GM21825 (cell line): ENCODE results near the gene AFDN.

ENCODE experiments used
- ATAC-seq: cut with Tn5 transposase; IDR thresholded peaks from one replicate; pipeline ENCODE4 v1.9.1; 2021; ENCODE audit warnings: mild to moderate bottlenecking, moderate library complexity; ENCODE audit not compliant: unreplicated experiment

Gene AFDN, protein sequence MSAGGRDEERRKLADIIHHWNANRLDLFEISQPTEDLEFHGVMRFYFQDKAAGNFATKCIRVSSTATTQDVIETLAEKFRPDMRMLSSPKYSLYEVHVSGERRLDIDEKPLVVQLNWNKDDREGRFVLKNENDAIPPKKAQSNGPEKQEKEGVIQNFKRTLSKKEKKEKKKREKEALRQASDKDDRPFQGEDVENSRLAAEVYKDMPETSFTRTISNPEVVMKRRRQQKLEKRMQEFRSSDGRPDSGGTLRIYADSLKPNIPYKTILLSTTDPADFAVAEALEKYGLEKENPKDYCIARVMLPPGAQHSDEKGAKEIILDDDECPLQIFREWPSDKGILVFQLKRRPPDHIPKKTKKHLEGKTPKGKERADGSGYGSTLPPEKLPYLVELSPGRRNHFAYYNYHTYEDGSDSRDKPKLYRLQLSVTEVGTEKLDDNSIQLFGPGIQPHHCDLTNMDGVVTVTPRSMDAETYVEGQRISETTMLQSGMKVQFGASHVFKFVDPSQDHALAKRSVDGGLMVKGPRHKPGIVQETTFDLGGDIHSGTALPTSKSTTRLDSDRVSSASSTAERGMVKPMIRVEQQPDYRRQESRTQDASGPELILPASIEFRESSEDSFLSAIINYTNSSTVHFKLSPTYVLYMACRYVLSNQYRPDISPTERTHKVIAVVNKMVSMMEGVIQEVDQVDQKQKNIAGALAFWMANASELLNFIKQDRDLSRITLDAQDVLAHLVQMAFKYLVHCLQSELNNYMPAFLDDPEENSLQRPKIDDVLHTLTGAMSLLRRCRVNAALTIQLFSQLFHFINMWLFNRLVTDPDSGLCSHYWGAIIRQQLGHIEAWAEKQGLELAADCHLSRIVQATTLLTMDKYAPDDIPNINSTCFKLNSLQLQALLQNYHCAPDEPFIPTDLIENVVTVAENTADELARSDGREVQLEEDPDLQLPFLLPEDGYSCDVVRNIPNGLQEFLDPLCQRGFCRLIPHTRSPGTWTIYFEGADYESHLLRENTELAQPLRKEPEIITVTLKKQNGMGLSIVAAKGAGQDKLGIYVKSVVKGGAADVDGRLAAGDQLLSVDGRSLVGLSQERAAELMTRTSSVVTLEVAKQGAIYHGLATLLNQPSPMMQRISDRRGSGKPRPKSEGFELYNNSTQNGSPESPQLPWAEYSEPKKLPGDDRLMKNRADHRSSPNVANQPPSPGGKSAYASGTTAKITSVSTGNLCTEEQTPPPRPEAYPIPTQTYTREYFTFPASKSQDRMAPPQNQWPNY (N-terminal part only)

DNA sequence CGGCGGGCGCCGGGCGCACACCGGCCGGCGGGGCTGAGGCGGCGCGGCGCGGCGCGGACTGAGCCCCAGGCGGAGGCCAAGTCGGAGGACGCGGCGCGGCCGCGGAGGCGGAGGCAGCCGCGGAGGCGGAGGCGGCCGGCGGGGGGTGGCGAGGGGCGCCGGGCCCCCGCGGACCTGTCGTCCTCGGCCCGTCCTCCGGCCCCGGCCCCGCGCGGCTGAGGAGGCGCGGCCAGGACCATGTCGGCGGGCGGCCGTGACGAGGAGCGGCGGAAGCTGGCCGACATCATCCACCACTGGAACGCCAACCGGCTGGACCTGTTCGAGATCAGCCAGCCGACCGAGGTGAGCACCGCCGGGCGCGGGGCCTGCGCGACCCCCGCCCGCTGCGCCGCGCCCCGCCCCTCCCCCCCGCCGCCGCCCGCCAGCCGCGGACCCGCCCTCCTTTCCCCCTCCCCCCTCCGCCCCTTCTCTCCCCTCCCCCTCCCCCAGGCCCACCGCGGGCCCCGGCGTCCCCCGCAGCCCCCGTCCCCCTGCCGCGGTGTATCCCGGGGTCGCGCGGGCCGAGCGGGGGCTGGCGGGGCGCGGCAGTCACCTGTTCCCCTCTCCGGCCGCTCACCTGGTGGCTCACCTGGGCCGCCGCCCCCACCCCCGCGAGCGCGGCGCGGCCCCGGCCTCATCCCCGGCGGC lies at the start of gene AFDN:
Gene AFDN, plus strand, starts transcription at position 16 of the 687 bp plus-strand sequence. Its CDS starts 222 bp downstream, at position 238.
- peak; percentile 20 for ATAC-seq

DNA sequence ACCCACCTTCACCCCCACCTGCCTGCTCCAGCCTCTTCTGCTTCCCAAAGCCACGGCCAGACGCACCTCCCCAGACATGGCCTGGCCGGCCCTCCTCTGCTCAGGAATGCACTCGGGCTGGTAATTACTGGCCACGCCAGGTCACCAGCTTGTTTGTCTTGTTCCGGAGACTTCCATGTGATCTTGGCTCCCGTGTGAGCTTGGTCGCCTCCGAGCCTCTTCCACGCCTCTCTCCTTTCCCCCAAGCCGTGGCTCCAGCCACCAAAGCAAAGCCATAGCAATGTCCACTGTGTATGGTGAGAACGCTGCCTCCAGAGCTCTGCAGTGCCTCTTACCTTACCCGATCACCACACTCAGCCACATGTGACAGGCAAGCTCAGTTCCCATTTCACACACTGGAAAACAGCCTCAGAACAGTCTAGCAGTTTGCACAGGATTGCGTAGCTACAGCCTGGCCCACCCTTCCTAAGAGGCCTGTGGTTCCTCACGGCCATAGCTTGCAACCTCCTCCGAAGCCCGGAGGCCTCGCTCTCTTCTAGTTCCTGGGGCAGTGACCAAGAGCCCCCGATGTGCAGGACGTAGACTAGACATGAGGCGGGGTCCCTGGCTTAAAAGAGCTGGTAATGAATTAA lies 48.1 kb upstream of the AFDN start:
- ATAC-seq = no peak

DNA sequence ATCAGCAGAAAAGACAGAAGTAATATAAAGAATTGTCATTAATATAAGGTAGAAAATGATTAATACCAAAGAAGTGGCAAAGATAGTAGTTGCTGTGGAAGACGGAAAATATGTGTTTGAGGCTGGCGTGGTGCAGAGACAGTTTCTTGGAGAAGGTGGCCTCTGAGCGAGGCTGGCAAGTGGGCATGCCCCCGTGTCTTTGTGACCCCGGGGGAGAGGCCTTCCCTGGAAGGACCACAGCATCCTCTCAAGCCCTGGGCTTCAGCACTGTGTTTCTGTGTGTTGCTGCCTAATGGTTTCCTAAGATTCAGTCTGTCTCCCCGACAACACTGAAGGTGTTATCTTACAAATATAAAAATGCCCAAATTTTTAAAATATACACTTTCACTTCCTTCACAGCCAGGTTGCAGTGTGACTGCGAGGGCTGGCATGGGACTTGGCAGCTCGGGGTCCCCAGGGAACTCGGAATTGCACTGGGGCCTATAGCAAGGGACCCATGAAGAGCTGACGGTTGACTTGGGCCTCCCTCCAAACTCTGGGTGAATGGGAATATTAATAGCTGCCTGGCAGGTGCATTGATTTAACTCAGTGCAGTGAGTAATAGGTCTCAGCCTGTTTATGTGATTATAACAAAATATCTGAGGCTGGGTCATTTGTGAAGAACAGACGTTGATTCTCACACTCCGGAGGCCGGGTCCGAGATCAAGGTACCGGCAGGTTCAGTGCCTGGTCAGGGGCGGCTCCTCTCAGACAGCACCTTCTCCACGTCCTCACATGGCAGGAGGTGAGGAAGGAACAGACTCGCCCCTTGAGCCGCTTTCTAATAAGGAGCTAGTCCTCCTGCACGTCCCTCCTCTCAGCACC lies 47.4 kb upstream of the AFDN start:
- no peak for ATAC-seq

DNA sequence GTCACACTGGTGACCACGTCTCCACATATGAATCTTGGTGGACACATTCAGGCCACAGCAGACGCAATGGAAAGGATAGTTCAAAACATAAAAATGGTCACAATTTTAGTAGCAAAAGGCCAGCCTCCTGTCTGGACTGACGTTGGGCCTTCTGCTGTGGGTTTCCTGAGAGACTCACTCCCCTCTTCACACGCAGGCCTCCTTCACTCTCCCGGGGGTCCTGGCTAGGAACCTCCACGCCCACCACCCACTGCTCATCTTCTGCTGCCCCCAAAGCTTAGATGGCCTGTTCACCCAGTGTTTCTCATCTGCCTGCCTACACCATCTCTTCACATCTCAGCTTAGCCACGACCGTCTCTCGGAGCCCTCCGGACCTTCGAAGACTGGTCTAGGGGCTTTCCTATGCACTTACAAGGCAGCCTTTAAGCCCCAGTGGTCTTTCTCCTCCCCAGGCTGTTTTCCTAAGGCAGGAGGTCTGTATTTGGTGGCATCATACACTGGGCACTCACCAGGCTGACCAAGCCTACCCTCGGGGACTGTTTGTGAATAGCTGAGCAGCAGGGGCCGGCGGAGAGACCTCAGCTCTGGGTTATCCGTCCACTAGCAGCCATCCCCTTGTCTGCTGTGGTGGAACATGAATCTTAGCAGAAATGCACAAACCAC lies 46.6 kb upstream of the AFDN start:
- ATAC-seq = no peak

DNA sequence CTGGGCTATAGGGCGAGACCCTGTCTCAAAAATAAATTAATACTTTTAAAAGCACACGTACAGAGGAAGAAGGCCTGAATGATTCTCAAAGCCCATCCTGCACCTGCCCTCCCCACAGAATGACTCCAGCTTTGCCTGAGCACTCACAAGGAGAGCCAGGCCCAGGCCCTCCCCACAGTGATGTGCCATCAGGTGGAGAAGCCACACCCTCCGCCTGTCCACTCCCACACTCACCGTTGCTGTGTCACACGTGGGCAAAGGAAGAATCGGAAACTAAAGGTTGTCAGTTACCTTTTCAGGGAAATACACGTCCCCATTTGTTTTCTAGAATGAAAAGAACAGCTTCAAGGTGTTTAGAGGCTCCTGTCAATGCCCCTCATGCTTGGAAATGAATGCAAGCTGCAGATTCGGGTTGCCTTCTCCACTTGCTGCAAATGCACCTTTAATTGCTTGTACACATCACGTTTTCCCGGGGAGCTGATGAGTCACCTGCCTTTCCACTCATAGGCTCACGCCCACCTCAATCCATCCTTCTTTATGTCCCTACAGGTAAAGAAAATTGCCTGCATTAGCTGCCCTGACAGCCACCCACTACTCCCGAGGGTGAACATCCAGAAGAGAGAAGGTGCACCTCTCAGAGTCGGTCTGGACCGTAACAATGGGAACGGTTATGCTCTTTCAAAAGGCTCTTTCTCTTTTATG lies 45.5 kb upstream of the AFDN start:
- ATAC-seq = no peak

DNA sequence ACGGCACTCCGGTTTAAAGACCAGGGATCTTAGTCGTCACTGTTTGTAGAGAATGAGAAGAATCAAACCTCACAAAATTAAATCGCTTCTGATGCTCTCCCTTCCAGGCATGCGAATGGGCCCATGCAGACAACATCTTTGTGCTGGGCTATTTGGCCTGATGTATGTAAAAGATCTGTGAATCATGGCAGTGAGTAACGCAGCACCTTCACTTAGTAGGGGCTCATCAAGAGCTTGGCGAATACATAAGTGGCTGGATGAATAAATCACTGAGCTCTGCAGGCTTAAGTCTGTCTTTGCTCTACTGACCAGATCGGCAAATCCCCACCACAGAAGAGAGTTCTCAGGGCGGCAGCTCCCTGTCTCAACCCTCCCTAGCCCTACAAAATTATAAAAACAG lies 44.8 kb upstream of the AFDN start:
- ATAC-seq = no peak

DNA sequence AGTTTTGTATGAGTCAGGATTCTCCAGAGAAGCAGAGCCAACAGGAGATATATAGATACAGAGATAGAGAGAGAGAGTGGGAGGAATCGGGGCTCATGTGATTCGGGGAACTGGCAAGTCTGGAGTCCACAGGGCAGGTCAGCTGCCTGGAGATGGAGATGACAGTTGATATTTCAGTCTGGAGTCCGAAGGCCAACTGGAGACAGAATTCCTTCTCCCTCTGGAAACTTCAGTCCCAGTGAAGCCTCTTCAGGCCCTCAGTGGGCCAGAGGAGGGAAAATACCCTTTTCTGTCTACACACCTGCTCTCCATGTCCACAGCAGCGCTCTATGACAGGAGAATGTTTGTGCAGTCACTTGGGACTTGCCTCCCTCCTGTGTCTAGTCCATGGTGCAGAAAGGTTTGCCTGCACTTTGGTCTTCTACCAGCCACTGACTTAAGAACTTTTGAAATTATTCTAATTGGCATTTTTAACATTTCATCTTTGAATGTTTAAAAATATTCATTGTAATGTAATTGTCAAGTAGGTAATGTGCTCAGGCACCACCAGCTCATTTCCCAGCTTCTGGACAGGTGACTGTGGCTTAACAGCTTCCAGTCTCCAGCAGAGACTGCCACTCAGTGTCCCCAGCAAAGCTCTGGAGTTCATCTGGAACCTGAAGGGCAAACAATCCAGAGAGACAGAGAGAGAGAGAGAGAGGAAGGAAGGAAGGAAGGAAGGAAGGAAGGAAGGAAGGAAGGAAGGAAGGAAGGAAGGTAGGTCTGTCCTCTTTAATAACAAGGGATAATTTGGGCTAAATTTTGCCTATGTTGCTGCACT lies 43.8 kb upstream of the AFDN start:
- no peak for ATAC-seq

DNA sequence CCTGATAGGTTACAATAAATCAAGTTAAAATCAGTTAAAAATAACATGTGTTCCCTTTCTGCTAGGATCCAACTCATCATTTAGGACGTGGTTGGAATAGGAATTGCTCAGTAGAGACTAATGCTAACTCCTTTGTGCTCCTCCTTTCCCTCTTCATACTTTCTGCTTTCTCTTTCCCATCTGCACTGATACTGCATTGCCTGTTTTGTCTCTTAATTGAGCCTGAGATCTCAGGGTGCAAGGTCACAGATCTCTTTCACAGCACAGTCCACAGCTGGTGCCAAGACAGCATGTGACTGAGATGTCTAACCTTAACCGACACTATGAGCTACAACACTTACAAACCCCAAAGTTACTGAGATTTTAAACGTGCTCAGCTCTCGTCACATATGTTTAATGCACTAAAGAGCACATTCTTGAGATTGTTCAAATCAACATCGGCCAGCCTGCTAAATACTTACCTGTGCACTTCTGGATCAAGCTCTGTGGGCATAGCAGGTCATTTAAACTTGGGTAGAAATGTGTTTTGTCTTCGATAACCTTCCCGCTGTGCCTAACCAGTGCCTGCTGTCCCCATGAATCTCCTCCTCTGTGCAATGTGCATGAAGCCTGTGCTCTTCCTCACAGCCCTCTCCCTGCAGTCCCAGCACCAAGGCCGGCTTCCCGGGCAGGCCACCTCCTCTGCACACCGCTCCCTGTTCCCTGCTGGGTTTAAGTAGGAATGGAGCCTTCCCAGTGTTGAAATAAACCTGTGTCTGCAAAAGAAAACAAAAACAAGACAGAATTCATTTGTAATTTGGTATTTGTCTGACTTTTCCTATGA lies 39.6 kb upstream of the AFDN start:
- ATAC-seq = no peak

DNA sequence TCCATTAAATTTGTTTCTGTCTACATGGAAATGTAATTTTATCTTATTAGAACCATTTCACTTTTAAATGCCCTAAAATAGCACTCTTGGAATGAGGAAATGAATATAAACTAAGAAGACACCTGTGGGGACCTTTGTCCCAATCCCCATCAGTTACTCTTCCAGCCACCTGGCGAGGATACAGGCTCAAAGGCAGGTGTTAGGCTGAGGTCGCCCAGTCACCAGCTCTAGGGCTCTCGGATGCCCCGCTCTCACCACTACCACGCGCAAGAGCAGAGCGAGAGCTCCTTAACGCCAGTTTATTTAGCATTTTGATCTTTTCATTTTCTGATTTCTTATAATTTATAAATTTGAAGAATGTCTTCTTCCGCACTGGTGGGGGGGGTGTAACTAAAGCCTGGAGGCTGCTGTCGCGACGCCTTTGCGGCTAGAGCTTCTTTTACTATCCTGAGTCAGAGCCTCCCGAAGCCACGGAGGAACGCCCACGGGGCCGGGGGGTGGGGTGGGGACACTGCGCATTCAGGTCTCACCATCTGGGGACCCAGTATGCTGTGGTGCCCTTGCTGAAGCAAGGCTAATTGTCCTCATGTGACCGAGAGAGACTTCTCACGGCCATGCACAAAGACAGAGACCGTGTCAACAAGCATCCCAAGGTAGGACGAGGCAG lies 38.7 kb upstream of the AFDN start:
- ATAC-seq = no peak

DNA sequence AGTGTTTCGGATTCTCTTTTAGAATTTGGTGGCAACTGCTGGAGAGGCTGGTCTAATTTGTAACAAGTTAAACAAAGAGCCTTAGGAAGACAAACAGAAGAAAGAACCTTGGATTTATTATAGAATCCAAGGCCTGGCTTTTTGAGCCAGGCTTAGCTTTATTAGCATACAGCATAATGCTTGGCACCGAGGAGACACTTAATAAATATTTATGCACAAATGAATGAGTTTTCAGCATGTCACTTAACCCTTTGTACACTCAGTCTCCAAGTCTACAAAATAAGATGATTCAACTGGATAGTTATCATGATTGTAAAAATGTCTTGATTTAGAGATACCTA lies 38.2 kb upstream of the AFDN start:
- ATAC-seq = no peak

DNA sequence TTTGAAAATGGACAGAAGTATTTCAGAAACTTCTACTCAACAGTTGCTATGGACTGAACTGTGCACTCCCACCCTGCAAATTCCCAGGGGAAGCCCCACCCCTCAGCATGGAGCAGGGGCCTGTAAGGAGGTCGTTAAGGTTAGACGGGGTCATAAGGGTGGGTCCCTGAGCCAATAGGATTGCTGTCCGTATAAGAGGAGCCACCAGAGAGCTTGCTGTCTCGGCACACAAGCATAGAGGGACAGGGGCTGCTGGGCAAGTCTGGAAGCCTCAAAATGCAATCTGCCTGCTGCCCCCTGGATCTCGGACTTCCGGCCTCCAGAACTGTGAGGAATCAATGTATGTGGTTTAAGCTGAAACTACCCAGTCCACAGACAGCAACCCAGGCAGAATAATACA lies 37.4 kb upstream of the AFDN start:
- ATAC-seq = no peak

DNA sequence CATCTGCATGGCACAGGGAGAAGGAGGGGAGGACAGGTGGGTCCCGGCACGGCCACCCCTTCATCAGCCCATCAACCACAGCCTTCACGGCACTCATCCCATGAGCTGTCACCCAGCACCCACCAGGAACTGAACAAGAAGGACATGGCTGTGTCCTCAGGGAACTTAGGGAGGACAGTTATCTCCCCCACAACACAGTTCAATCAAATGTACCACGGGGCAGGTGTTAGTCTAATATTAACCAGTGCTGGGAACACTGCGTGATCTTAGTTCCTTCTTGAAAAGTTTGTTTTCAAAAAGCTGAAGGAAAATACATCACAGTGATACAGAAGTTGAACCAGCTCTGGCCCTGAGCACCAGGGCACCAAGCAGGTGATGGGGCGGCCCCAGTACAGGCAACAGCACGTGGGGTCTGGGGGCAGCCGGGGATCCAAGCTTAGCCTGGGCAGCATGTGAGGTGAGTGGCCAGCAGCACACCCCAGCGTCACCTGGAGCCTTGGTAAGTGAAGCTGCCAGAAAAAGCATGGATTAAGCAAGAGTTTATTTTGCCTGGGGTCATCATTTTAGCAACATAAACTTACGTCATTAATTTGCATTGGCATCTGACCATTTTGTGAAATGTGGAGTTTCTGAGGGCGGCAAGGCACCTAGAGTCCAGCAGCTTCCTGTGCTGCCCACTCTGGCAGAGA lies 35.5 kb upstream of the AFDN start:
- ATAC-seq = no peak

DNA sequence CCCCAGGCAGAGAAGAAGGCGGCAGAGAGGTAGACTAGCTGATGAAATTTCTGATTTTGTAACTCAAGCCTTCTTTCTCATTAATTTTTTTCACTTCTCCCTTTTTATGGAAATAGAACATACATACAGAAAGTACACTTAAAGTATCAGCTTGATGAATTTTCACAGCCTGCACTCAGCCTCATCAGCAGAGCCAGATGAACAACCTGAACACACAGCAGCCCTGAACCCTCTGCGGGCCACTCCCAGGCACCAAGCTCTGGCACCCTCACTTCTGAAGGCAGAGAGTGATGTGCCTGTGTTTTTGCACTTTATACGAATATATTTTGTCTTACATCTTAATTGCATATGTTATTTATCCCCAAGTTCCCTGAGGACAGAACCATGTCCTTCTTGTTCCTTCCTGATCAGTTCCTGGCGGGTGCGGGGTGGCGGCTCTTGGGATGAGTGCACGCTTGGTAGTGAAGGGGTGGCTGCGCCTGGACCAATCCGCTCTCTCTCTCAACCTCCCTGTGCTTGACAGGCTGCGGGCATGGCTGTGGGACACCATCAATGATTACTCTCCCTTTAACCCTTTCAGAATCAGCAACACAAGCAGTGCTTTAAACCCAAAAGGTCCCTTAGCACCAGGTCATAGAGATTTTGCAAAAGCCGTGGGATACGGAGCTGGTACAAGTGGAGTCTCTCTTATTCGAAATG lies 34.8 kb upstream of the AFDN start:
- ATAC-seq = no peak

DNA sequence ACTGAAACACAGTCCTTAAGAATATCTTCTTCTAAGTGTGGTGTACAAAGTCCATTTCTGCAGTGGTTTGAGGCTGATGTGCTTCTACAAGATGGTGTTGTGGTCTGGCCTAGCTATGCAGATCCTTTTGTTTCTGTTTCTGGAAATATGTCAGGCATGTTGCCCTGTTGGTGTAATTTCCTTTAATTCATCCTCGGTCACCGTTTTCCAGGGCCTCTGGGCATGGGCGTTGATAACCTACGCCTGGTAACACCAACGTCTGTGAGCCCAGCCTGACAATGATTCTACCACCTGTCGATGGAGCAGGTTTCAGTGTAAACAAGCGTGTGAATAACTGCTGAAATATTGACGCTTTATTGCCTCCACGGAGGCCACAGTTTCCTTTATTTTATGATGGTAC lies 33.3 kb upstream of the AFDN start:
- ATAC-seq = no peak
